GM23338 (cell line): ENCODE results near the gene CRPPA. TPM values are rescaled to one million over a fixed set of nuclear protein-coding genes. Genes with fewer than 3 reads are reported as not detected.

ENCODE experiments used
- ATAC-seq: fragments of 200-7000 bp; cut with Tn5 transposase; 3 replicates; pipeline ENCODE4 v1.9.1; 2020
- DNase-seq: peaks from one replicate; pipeline ENCODE4 v3.0.0-alpha.2; 2015; ENCODE audit warnings: low spot score
- H2AFZ ChIP-seq: fragments of 200-600 bp; sonication (generic); 2 replicates; pipeline ENCODE4 v1.8.0; 2016; ENCODE audit warnings: antibody characterized with exemption, mild to moderate bottlenecking, moderate library complexity
- H3F3A ChIP-seq: fragments of 200-600 bp; sonication (generic); replicated peaks from 2 replicates; pipeline ENCODE4 v1.8.0; 2017; ENCODE audit warnings: antibody characterized with exemption, mixed run types, low read depth
- H3K27ac ChIP-seq: fragments of 200-600 bp; sonication (generic); 2 replicates; pipeline ENCODE4 v1.6.1; 2016; ENCODE audit warnings: low read depth
- H3K27me3 ChIP-seq: fragments of 200-600 bp; sonication (generic); 2 replicates; pipeline ENCODE4 v1.8.0; 2016; ENCODE audit warnings: mild to moderate bottlenecking, mixed run types, moderate library complexity; ENCODE audit not compliant: insufficient read depth
- H3K36me3 ChIP-seq: fragments of 200-600 bp; sonication (generic); 2 replicates; pipeline ENCODE4 v1.8.0; 2016; ENCODE audit warnings: mild to moderate bottlenecking; ENCODE audit not compliant: insufficient read depth
- H3K4me1 ChIP-seq: fragments of 200-600 bp; sonication (generic); 2 replicates; pipeline ENCODE4 v1.8.0; 2016; ENCODE audit warnings: mild to moderate bottlenecking, moderate library complexity; ENCODE audit not compliant: insufficient read depth
- H3K4me2 ChIP-seq: fragments of 200-600 bp; sonication (generic); 2 replicates; pipeline ENCODE4 v1.7.1; 2017; ENCODE audit warnings: mixed run types
- H3K4me3 ChIP-seq: fragments of 200-600 bp; sonication (generic); 2 replicates; pipeline ENCODE4 v1.6.1; 2016; ENCODE audit warnings: mixed run types
- H3K79me2 ChIP-seq: fragments of 200-600 bp; sonication (generic); replicated peaks from 2 replicates; pipeline ENCODE4 v1.8.0; 2017; ENCODE audit warnings: mild to moderate bottlenecking; ENCODE audit not compliant: insufficient read depth
- H3K9me2 ChIP-seq: fragments of 200-600 bp; sonication (generic); 2 replicates; pipeline ENCODE4 v1.8.0; 2017; ENCODE audit not compliant: insufficient read depth
- H4K20me1 ChIP-seq: fragments of 200-600 bp; sonication (generic); replicated peaks from 2 replicates; pipeline ENCODE4 v1.8.0; 2017; ENCODE audit warnings: mild to moderate bottlenecking; ENCODE audit not compliant: insufficient read depth
- H3K27ac Mint-ChIP-seq: 2 replicates; pipeline ENCODE4 v1.8.0; 2020; ENCODE audit warnings: inconsistent platforms, mild to moderate bottlenecking, moderate library complexity, mixed read lengths
- H3K27me3 Mint-ChIP-seq: 3 replicates; pipeline ENCODE4 v1.8.0; 2022; ENCODE audit warnings: low read depth, mild to moderate bottlenecking, moderate library complexity, mixed read lengths, inconsistent platforms; ENCODE audit not compliant: insufficient read depth, poor library complexity
- H3K36me3 Mint-ChIP-seq: 3 replicates; pipeline ENCODE4 v1.8.0; 2021; ENCODE audit warnings: low read depth, mild to moderate bottlenecking, inconsistent platforms, moderate library complexity, mixed read lengths
- H3K4me1 Mint-ChIP-seq: 3 replicates; pipeline ENCODE4 v1.8.0; 2020; ENCODE audit warnings: mild to moderate bottlenecking, inconsistent platforms, mixed read lengths
- H3K4me3 Mint-ChIP-seq: 3 replicates; pipeline ENCODE4 v1.8.0; 2021; ENCODE audit warnings: moderate library complexity, mild to moderate bottlenecking, inconsistent platforms, mixed read lengths
- H3K9me3 Mint-ChIP-seq: 3 replicates; pipeline ENCODE4 v1.8.0; 2020; ENCODE audit warnings: moderate library complexity, mild to moderate bottlenecking, inconsistent platforms, mixed read lengths
- JUNB ChIP-seq: IDR thresholded peaks from one replicate; pipeline ENCODE4 v1.6.1; 2016; ENCODE audit warnings: antibody characterized with exemption; ENCODE audit not compliant: unreplicated experiment
- POLR2AphosphoS5 ChIP-seq: IDR thresholded peaks from 2 replicates; pipeline ENCODE4 v1.6.1; 2016; ENCODE audit warnings: antibody characterized with exemption, low read depth
- ZNF114 ChIP-seq: fragments of 250-450 bp; sonication (Bioruptor Pico); IDR thresholded peaks from 2 replicates; pipeline ENCODE4 v1.5.0; 2020; ENCODE audit warnings: mild to moderate bottlenecking, moderate library complexity
- ZNF462 ChIP-seq: fragments of 250-450 bp; sonication (Bioruptor Pico); IDR thresholded peaks from 2 replicates; pipeline ENCODE4 v1.5.0; 2020; ENCODE audit warnings: mild to moderate bottlenecking, moderate library complexity
- polyA plus RNA-seq: library from polyadenylated mRNA; unstranded; fragments of >200 nt; fragmentation: Nextera tagmentation; extraction: Ambion mirVana; gene quantifications from 2 replicates; pipeline ENCODE4 v1.2.1, GENCODE V29; 2016
- total RNA-seq: library from RNA; depleted of rRNA; stranded (reverse); fragments of >200 nt; shearing (Covaris generic); gene quantifications from 2 replicates; pipeline ENCODE4 v1.2.3, GENCODE V29; 2014
- TF ChIP-seq, protein P1 (sequence below), 2 experiments: fragments of 200-600 bp in 1 of 2; sonication (generic) in 1 of 2; conservative IDR thresholded peaks; 2 replicates each; pipeline versions ENCODE4 v1.5.1 to v1.6.1; 2016 to 2017; ENCODE audit warnings: antibody characterized with exemption in 2 of 2, low read depth in 2 of 2, mild to moderate bottlenecking in 2 of 2, moderate library complexity in 1 of 2
- TF ChIP-seq, protein P2 (sequence below): IDR thresholded peaks from 2 replicates; pipeline ENCODE4 v1.6.1; 2016; ENCODE audit warnings: antibody characterized with exemption

The CRPPA gene
- total and polyA plus RNA-seq, 2 experiments from 2014 or later, result 0.45 to 0.73 TPM

GRCh38 chr7:16395121-16395520, 26.2 kb downstream of the CRPPA start (continued):
- TF ChIP-seq ZNF462 (no peak), ZNF114 (CRISPR knock-in tag) (no peak)
- TF ChIP-seq, protein P1, sequence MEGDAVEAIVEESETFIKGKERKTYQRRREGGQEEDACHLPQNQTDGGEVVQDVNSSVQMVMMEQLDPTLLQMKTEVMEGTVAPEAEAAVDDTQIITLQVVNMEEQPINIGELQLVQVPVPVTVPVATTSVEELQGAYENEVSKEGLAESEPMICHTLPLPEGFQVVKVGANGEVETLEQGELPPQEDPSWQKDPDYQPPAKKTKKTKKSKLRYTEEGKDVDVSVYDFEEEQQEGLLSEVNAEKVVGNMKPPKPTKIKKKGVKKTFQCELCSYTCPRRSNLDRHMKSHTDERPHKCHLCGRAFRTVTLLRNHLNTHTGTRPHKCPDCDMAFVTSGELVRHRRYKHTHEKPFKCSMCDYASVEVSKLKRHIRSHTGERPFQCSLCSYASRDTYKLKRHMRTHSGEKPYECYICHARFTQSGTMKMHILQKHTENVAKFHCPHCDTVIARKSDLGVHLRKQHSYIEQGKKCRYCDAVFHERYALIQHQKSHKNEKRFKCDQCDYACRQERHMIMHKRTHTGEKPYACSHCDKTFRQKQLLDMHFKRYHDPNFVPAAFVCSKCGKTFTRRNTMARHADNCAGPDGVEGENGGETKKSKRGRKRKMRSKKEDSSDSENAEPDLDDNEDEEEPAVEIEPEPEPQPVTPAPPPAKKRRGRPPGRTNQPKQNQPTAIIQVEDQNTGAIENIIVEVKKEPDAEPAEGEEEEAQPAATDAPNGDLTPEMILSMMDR (conservative IDR thresholded peaks at IDR 0.05; ENCODE audit: low read depth in 2 of 2), result no peak

DNA sequence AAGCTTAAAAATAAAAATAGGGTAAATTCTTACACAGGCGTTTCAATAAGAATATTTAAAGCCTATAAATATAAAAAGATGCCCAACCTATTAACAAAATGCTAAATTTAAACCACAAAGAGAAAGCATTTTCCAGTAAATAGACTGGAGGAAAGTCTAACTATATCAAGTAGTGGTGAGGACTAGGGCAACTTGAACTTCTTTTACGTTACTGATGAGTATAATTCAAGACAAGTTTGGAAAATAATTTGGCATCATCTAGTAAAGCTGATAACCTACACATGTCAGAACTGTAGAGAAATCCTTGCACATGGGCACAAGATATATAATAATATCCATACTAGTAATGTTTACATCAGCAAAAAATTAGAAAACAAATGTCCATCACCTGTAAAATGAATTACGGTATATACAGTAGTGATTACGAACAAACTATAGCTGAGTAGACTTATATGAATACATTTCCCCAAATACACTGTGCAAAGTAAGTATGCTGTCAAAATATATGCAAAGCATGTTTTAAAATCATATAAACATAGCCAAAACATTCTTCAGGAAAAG, 27.4 kb downstream of the CRPPA start:
- ATAC-seq, result no peak
- no peak overlapping the region for H3K27ac Mint-ChIP-seq
- Histone ChIP-seq H3K4me2 (no peak overlapping the region), H2AFZ (no peak overlapping the region), H3K27ac (no peak overlapping the region), H3K79me2 (no peaks in the 10 kb centered on the region), H3F3A (peaks cover 26% of the 10 kb centered on the region), H3K4me1 (no peaks in the 10 kb centered on the region), H3K36me3 (peaks cover 5% of the 10 kb centered on the region), H4K20me1 (no peaks in the 10 kb centered on the region), H3K4me3 (no peak overlapping the region), H3K9me2 (peaks cover 18% of the 10 kb centered on the region), H3K27me3 (no peaks in the 10 kb centered on the region)
- H3K27me3 Mint-ChIP-seq, result peaks cover 11% of the 10 kb centered on the region
- H3K4me1 Mint-ChIP-seq, result no peaks in the 10 kb centered on the region
- peaks cover 33% of the 10 kb centered on the region for H3K36me3 Mint-ChIP-seq
- peaks cover 40% of the 10 kb centered on the region for H3K9me3 Mint-ChIP-seq
- no peak for TF ChIP-seq JUNB
- no peak for TF ChIP-seq ZNF114 (CRISPR knock-in tag)
- TF ChIP-seq, protein P2, sequence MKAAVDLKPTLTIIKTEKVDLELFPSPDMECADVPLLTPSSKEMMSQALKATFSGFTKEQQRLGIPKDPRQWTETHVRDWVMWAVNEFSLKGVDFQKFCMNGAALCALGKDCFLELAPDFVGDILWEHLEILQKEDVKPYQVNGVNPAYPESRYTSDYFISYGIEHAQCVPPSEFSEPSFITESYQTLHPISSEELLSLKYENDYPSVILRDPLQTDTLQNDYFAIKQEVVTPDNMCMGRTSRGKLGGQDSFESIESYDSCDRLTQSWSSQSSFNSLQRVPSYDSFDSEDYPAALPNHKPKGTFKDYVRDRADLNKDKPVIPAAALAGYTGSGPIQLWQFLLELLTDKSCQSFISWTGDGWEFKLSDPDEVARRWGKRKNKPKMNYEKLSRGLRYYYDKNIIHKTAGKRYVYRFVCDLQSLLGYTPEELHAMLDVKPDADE, result no peak
- TF ChIP-seq POLR2AphosphoS5, result no peak
- no peak for DNase-seq
- no peak overlapping the region for H3K4me3 Mint-ChIP-seq
